DOHH2 (cell line): ENCODE data around the gene BMP8B.

Experiments
- EZH2phosphoT487 ChIP-seq: fragments of 200-600 bp; sonication (generic); IDR thresholded peaks from 2 replicates; pipeline ENCODE4 v1.6.1; 2017; ENCODE audit warnings: borderline replicate concordance, mild to moderate bottlenecking, antibody characterized with exemption, low read length, moderate library complexity, mixed read lengths
- TF ChIP-seq, protein P1 (sequence below): fragments of 200-600 bp; sonication (generic); IDR thresholded peaks from one replicate; pipeline ENCODE4 v1.5.1; 2014; ENCODE audit warnings: antibody characterized with exemption, mild to moderate bottlenecking, low read depth, low read length; ENCODE audit not compliant: poor library complexity, severe bottlenecking

GRCh38 chr1:39777306-39777705 lies 11.4 kb downstream of the BMP8B start:
- TF ChIP-seq, protein P1, sequence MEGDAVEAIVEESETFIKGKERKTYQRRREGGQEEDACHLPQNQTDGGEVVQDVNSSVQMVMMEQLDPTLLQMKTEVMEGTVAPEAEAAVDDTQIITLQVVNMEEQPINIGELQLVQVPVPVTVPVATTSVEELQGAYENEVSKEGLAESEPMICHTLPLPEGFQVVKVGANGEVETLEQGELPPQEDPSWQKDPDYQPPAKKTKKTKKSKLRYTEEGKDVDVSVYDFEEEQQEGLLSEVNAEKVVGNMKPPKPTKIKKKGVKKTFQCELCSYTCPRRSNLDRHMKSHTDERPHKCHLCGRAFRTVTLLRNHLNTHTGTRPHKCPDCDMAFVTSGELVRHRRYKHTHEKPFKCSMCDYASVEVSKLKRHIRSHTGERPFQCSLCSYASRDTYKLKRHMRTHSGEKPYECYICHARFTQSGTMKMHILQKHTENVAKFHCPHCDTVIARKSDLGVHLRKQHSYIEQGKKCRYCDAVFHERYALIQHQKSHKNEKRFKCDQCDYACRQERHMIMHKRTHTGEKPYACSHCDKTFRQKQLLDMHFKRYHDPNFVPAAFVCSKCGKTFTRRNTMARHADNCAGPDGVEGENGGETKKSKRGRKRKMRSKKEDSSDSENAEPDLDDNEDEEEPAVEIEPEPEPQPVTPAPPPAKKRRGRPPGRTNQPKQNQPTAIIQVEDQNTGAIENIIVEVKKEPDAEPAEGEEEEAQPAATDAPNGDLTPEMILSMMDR: no peak
- no peak for TF ChIP-seq EZH2phosphoT487
